HFFc6 (cell line): ENCODE data around the gene OR5H1. TPM values are rescaled to one million over a fixed set of nuclear protein-coding genes. Genes with fewer than 3 reads are reported as not detected.
"Not testable (repeated sequence)": the region's sequence is repeated elsewhere in the genome, so short reads cannot be mapped to it uniquely, and the experiment has no call there.

ENCODE experiments used
- DNase-seq: peaks from one replicate; pipeline ENCODE4 v3.0.0-alpha.2; 2018
- H3K27ac Mint-ChIP-seq: 2 replicates; pipeline ENCODE4 v1.8.0; 2020; ENCODE audit warnings: mild to moderate bottlenecking, mixed read lengths
- H3K27me3 Mint-ChIP-seq: 2 replicates; pipeline ENCODE4 v1.8.0; 2021; ENCODE audit warnings: mild to moderate bottlenecking, moderate library complexity, mixed read lengths; ENCODE audit not compliant: insufficient read depth
- H3K36me3 Mint-ChIP-seq: 2 replicates; pipeline ENCODE4 v1.8.0; 2021; ENCODE audit warnings: low read depth, mixed read lengths
- H3K4me1 Mint-ChIP-seq: 2 replicates; pipeline ENCODE4 v1.8.0; 2020; ENCODE audit warnings: low read depth, mixed read lengths
- H3K4me3 Mint-ChIP-seq: 2 replicates; pipeline ENCODE4 v1.8.0; 2020; ENCODE audit warnings: mild to moderate bottlenecking, moderate library complexity, mixed read lengths
- H3K9me3 Mint-ChIP-seq: 2 replicates; pipeline ENCODE4 v1.8.0; 2020; ENCODE audit warnings: mild to moderate bottlenecking, mixed read lengths
- CTCF ChIP-seq: fragments of 200-600 bp; sonication (generic); IDR thresholded peaks from 2 replicates; pipeline ENCODE4 v1.5.0; 2021; ENCODE audit warnings: antibody characterized with exemption, mild to moderate bottlenecking
- total RNA-seq, 6 experiments: library from RNA; stranded (reverse); fragmentation: NEBNext Ultra II Directional; extraction: Animal tissue kit (Norgen Biotek cat#: 25700); gene quantifications; 2 replicates in 1 of 6; 3 replicates in 5 of 6; pipeline ENCODE4 v1.2.3, GENCODE V29; 2021

The OR5H1 gene
- total RNA-seq, 6 experiments from 2014 or later: not detected

GRCh38 chr3:98140531-98140930 lies 10.0 kb downstream of the OR5H1 start:
- no peak overlapping the region for H3K27ac Mint-ChIP-seq
- no peaks in the 10 kb centered on the region for H3K36me3 Mint-ChIP-seq
- no peak for TF ChIP-seq CTCF
- peaks cover 27% of the 10 kb centered on the region for H3K9me3 Mint-ChIP-seq
- H3K4me3 Mint-ChIP-seq: no peak overlapping the region
- no peak for DNase-seq
- H3K27me3 Mint-ChIP-seq: no peaks in the 10 kb centered on the region; the same call in 1 of the 2 replicates
- no peaks in the 10 kb centered on the region for H3K4me1 Mint-ChIP-seq

GRCh38 chr3:98147179-98147578 lies 16.7 kb downstream of the OR5H1 start, which contains the start of gene OR5H14:
TSS of gene OR5H14 (plus strand) at chr3:98147479. CDS start at chr3:98149386, 1,907 bp downstream.
- H3K4me3 Mint-ChIP-seq: no peak within 1 kb of the TSS
- H3K27me3 Mint-ChIP-seq: no peaks in the 10 kb centered on the region; the same call in 1 of the 2 replicates
- no peaks in the 10 kb centered on the region for H3K36me3 Mint-ChIP-seq
- no peak for DNase-seq
- TF ChIP-seq CTCF: no peak
- peaks cover 13% of the 10 kb centered on the region for H3K9me3 Mint-ChIP-seq
- H3K27ac Mint-ChIP-seq: no peak within 1 kb of the TSS
- H3K4me1 Mint-ChIP-seq: no peaks in the 10 kb centered on the region

- TF ChIP-seq CTCF: no peak
- Mint-ChIP-seq H3K4me3 (no peak overlapping the region), H3K36me3 (no peaks in the 10 kb centered on the region), H3K27ac (no peak overlapping the region), H3K27me3 (no peaks in the 10 kb centered on the region), H3K4me1 (no peaks in the 10 kb centered on the region), H3K9me3 (peaks cover 17% of the 10 kb centered on the region)
- DNase-seq: no peak
Measured at GRCh38 chr3:98148751-98149150, 18.2 kb downstream of the OR5H1 start.

GRCh38 chr3:98149456-98149855 lies 18.9 kb downstream of the OR5H1 start:
- H3K4me1 Mint-ChIP-seq, H3K27me3 Mint-ChIP-seq, H3K36me3 Mint-ChIP-seq, DNase-seq, H3K4me3 Mint-ChIP-seq, H3K27ac Mint-ChIP-seq: not testable (repeated sequence)
- peaks cover 11% of the 10 kb centered on the region for H3K9me3 Mint-ChIP-seq

GRCh38 chr3:98151241-98151640 lies 20.7 kb downstream of the OR5H1 start:
- no peaks in the 10 kb centered on the region for H3K27me3 Mint-ChIP-seq
- no peaks in the 10 kb centered on the region for H3K4me1 Mint-ChIP-seq

GRCh38 chr3:98166396-98166795 lies 35.9 kb downstream of the OR5H1 start, which contains the start of gene OR5H15:
TSS of gene OR5H15 (plus strand) at chr3:98166696. CDS start at chr3:98168700, 2,004 bp downstream.
- TF ChIP-seq CTCF: no peak
- H3K36me3 Mint-ChIP-seq: no peaks in the 10 kb centered on the region
- no peak within 1 kb of the TSS for H3K27ac Mint-ChIP-seq
- H3K9me3 Mint-ChIP-seq: peaks cover 17% of the 10 kb centered on the region
- H3K27me3 Mint-ChIP-seq: no peaks in the 10 kb centered on the region
- DNase-seq: no peak
- H3K4me3 Mint-ChIP-seq: no peak within 1 kb of the TSS
- no peaks in the 10 kb centered on the region for H3K4me1 Mint-ChIP-seq

More at GRCh38 chr3:98151241-98151640, 20.7 kb downstream of the OR5H1 start:
- H3K4me3 Mint-ChIP-seq: no peak overlapping the region; the same call in 1 of the 2 replicates
- H3K27ac Mint-ChIP-seq: no peak overlapping the region
- no peak for TF ChIP-seq CTCF
- DNase-seq: no peak
- H3K9me3 Mint-ChIP-seq: peaks cover 9% of the 10 kb centered on the region
- no peaks in the 10 kb centered on the region for H3K36me3 Mint-ChIP-seq
